Measurements from ENCODE around the gene ETV4. TPM values are rescaled to one million over a fixed set of nuclear protein-coding genes. Genes with fewer than 3 reads are reported as not detected.

ETV4 gene
- total and polyA plus RNA-seq, 2 of the 13 experiments (the other 11 are each of a cell fraction or from before 2014, with no cell fraction given): 128 to 330 TPM

- TF ChIP-seq ZNF318 (CRISPR knock-in tag; IDR thresholded peaks at IDR 0.05): no peak
- TF ChIP-seq KAT7 (CRISPR knock-in tag; IDR thresholded peaks at IDR 0.05; ENCODE audit: borderline replicate concordance): no peak
- TF ChIP-seq BRD4 (CRISPR knock-in tag; IDR thresholded peaks at IDR 0.05): no peak
- no peak for TF ChIP-seq ZNF776 (CRISPR knock-in tag; IDR thresholded peaks at IDR 0.05)
- TF ChIP-seq ZNF724P (CRISPR knock-in tag; IDR thresholded peaks at IDR 0.05; ENCODE audit: borderline replicate concordance): no peak
- TF ChIP-seq ZNF652 (CRISPR knock-in tag; IDR thresholded peaks at IDR 0.05; ENCODE audit: borderline replicate concordance, low read depth): no peak
- TF ChIP-seq FOXO4 (CRISPR knock-in tag; conservative IDR thresholded peaks at IDR 0.05): no peak
- TF ChIP-seq REL (CRISPR knock-in tag; conservative IDR thresholded peaks at IDR 0.05): no peak
- no peak for TF ChIP-seq NFYB (CRISPR knock-in tag; IDR thresholded peaks at IDR 0.05)
- TF ChIP-seq TARDBP (CRISPR knock-in tag; IDR thresholded peaks at IDR 0.05): 0 out of 2 replicates have a peak, but pooled peaks have one; percentile 19
- no peak for TF ChIP-seq ZNF460 (CRISPR knock-in tag; IDR thresholded peaks at IDR 0.05; ENCODE audit: borderline replicate concordance)
- no peak for TF ChIP-seq ZNF737 (CRISPR knock-in tag; IDR thresholded peaks at IDR 0.05; ENCODE audit: borderline replicate concordance)
- TF ChIP-seq TOPORS (CRISPR knock-in tag; IDR thresholded peaks at IDR 0.05): no peak
- TF ChIP-seq PRDM10 (CRISPR knock-in tag; IDR thresholded peaks at IDR 0.05; ENCODE audit: low read depth): no peak
Measured at GRCh38 chr17:43536236-43536992, 9.7 kb downstream of the ETV4 start (continued).
